Transverse colon (tissue), 4 donors: ENCODE data around the gene NPAT. TPM values are rescaled to one million over a fixed set of nuclear protein-coding genes. Genes with fewer than 3 reads are reported as not detected.
"Not testable (repeated sequence)": the region's sequence is repeated elsewhere in the genome, so short reads cannot be mapped to it uniquely, and the experiment has no call there.

Experiments
- DNase-seq: peaks from one replicate; pipeline ENCODE4 v3.0.0-alpha.2; 2019
- H3K27ac ChIP-seq, 4 donors: fragments of 200-600 bp; sonication (generic); 2 replicates each; pipeline ENCODE4 v1.5.1; 2016 to 2018; ENCODE audit warnings: inconsistent platforms in 4 of 4
- H3K27me3 ChIP-seq: fragments of 200-600 bp; sonication (generic); 2 replicates; pipeline ENCODE4 v1.5.1; 2017; ENCODE audit warnings: inconsistent platforms
- H3K36me3 ChIP-seq, 4 donors: fragments of 200-600 bp; sonication (generic); 2 replicates each; pipeline ENCODE4 v1.5.1; 2017 to 2019; ENCODE audit warnings: inconsistent platforms in 4 of 4
- H3K4me1 ChIP-seq, 4 donors: fragments of 200-600 bp; sonication (generic); 2 replicates each; pipeline ENCODE4 v1.5.1; 2017 to 2020; ENCODE audit warnings: inconsistent platforms in 4 of 4
- H3K4me3 ChIP-seq, 4 donors: fragments of 200-600 bp; sonication (generic); 1 replicate in 1 of 4; 2 replicates in 3 of 4; pipeline versions ENCODE4 v1.5.1 to v1.6.1; 2017 to 2019; ENCODE audit warnings: inconsistent platforms in 4 of 4
- H3K9me3 ChIP-seq, 2 donors: fragments of 200-600 bp; sonication (generic); 2 replicates each; pipeline ENCODE4 v1.5.1; 2017 to 2019; ENCODE audit warnings: inconsistent platforms in 2 of 2
- EP300 ChIP-seq: sonication (generic); formaldehyde crosslinking; IDR thresholded peaks from one replicate; pipeline ENCODE4 v1.6.1; 2017; ENCODE audit warnings: antibody characterized with exemption, low read depth
- POLR2A ChIP-seq: fragments of 450-650 bp; IDR thresholded peaks from one replicate; pipeline ENCODE4 v1.6.1; 2016; ENCODE audit warnings: antibody characterized with exemption, mild to moderate bottlenecking, moderate library complexity
- POLR2AphosphoS5 ChIP-seq, 3 donors: sonication (generic); formaldehyde crosslinking; IDR thresholded peaks; one replicate each; pipeline ENCODE4 v1.6.1; 2016; ENCODE audit warnings: antibody characterized with exemption in 3 of 3
- WGBS, 2 donors: methylation state at CpG; one replicate each; pipeline ENCODE4 v1.1.5; 2018; ENCODE audit warnings: low coverage in 1 of 2; 5-methylcytosine and 5-hydroxymethylcytosine counted together
- in situ Hi-C, 4 donors: fragments of 200-750 bp; cut with MboI; loops; one replicate each; pipeline versions ENCODE4 v1.15.0 to v1.15.1; 2017; ENCODE audit warnings: low sequenced_read_pairs in 3 of 4, low pct_ligation_motif_present in 1 of 4, low pct_unique_long_range_greater_than_20kb in 1 of 4
- intact Hi-C: fragments of 100-400 bp; cut with DNase I; formaldehyde crosslinking; loops from one replicate; pipeline ENCODE4 v1.15.1; 2023; ENCODE audit warnings: low total_unique reads
- total RNA-seq, 4 donors: library from RNA; depleted of rRNA; stranded (reverse); fragments of >200 nt; gene quantifications; one replicate each; pipeline ENCODE4 v1.1.0, GENCODE V29; 2016
- TF ChIP-seq, protein P1 (sequence below), 5 experiments: fragments of 200-600 bp in 3 of 5; fragments of 450-650 bp in 2 of 5; sonication (generic) in 3 of 5; IDR thresholded peaks; 1 replicate in 2 of 5; 2 replicates in 3 of 5; pipeline ENCODE4 v1.5.1; 2016 to 2017; ENCODE audit warnings: antibody characterized with exemption in 5 of 5, inconsistent platforms in 3 of 5, mild to moderate bottlenecking in 2 of 5, moderate library complexity in 1 of 5

NPAT gene
- total RNA-seq, 4 donors from 2014 or later: 10.5 to 19.5 (median 13.9) TPM

DNA sequence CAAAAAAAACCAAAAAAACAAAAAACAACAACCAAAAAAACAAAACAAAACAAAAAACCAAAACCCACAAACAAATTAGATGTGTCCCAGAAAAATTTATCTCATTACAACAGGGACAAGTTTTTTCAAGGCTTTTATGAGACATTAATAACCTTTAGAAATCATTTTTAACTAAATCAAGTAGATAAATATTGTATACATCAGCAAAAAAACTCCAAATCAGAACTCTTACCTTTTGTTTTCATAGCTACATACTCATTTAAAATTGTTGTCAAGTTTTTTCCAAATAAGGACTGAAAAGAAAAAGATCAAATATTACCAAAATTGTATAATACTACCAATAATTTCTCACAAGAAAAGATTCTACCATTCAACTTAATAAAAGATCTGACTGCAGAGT is 28.7 kb downstream of the NPAT start:
- Histone ChIP-seq H3K9me3 (no peaks in the 10 kb centered on the region), H3K36me3 (peaks cover 0 to 65% (median 10%) of the 10 kb centered on the region in 4 donors), H3K27ac (no peak overlapping the region), H3K4me1 (no peaks in the 10 kb centered on the region), H3K4me3 (no peak overlapping the region), H3K27me3 (no peaks in the 10 kb centered on the region)
- no peak for DNase-seq
- intact Hi-C loops (no loop called here), in situ Hi-C loops (no loop called here)
- no peak for TF ChIP-seq EP300
- TF ChIP-seq, protein P1, sequence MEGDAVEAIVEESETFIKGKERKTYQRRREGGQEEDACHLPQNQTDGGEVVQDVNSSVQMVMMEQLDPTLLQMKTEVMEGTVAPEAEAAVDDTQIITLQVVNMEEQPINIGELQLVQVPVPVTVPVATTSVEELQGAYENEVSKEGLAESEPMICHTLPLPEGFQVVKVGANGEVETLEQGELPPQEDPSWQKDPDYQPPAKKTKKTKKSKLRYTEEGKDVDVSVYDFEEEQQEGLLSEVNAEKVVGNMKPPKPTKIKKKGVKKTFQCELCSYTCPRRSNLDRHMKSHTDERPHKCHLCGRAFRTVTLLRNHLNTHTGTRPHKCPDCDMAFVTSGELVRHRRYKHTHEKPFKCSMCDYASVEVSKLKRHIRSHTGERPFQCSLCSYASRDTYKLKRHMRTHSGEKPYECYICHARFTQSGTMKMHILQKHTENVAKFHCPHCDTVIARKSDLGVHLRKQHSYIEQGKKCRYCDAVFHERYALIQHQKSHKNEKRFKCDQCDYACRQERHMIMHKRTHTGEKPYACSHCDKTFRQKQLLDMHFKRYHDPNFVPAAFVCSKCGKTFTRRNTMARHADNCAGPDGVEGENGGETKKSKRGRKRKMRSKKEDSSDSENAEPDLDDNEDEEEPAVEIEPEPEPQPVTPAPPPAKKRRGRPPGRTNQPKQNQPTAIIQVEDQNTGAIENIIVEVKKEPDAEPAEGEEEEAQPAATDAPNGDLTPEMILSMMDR (IDR thresholded peaks at IDR 0.05): no peak
- TF ChIP-seq POLR2AphosphoS5 (IDR thresholded peaks at IDR 0.05): no peak
- no peak for TF ChIP-seq POLR2A

GRCh38 chr11:108177570-108177969 is 44.9 kb downstream of the NPAT start:
- 70 to 87% methylated on average over 3 to 5 of the region's 5 CpGs for WGBS, 2 donors
- in situ Hi-C loops (no loop called here), intact Hi-C loops (no loop called here)
- no peak overlapping the region for H3K4me3 ChIP-seq
- no peak overlapping the region for H3K27ac ChIP-seq
- no peaks in the 10 kb centered on the region for H3K9me3 ChIP-seq
- H3K4me1 ChIP-seq: no peaks in the 10 kb centered on the region
- H3K36me3 ChIP-seq: peaks cover 0 to 36% (median 10%) of the 10 kb centered on the region in 4 donors
- no peak for DNase-seq
- no peaks in the 10 kb centered on the region for H3K27me3 ChIP-seq
- TF ChIP-seq POLR2AphosphoS5 (IDR thresholded peaks at IDR 0.05) (no peak), EP300 (no peak), POLR2A (no peak)
- TF ChIP-seq, protein P1 (IDR thresholded peaks at IDR 0.05): no peak

DNA sequence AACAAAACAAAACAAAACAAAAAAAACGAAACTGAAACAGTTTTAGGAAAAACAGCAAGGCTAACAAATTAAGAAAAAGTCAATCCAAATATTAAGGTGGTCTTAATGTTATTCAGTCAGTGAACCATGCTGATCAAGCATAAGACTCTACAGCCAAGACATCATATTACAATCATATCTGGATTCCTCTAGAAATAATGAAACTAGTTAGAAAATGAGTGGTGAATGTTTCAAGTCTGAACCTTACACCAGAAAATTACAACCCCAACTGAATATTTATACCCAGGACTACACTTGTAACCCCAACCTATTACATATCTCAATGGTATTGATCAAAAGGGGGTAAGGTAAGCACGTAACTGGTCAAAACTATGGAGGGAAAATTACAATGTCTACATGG is 52.3 kb downstream of the NPAT start:
- 50 to 68% methylated on average over 1 to 2 of the region's 2 CpGs for WGBS, 2 donors
- no peak overlapping the region for H3K4me3 ChIP-seq
- in situ Hi-C loops: no loop called here
- no peak overlapping the region for H3K27ac ChIP-seq
- H3K9me3 ChIP-seq: no peaks in the 10 kb centered on the region
- H3K36me3 ChIP-seq: peaks cover 0 to 42% (median 19%) of the 10 kb centered on the region in 4 donors
- H3K4me1 ChIP-seq: no peaks in the 10 kb centered on the region
- intact Hi-C loops: no loop called here
- TF ChIP-seq, protein P1 (IDR thresholded peaks at IDR 0.05): no peak
- TF ChIP-seq POLR2AphosphoS5 (IDR thresholded peaks at IDR 0.05): no peak
- TF ChIP-seq POLR2A: no peak
- TF ChIP-seq EP300: no peak
- no peaks in the 10 kb centered on the region for H3K27me3 ChIP-seq
- DNase-seq: no peak

- H3K4me3 ChIP-seq: no peak overlapping the region
- no peak for DNase-seq
- TF ChIP-seq EP300: no peak
- no peak for TF ChIP-seq POLR2AphosphoS5 (IDR thresholded peaks at IDR 0.05)
- no peak for TF ChIP-seq POLR2A
- TF ChIP-seq, protein P1 (IDR thresholded peaks at IDR 0.05): no peak
- H3K27me3 ChIP-seq: no peaks in the 10 kb centered on the region
- intact Hi-C loops (no loop called here), in situ Hi-C loops (no loop called here)
- no peak overlapping the region for H3K27ac ChIP-seq
- no peaks in the 10 kb centered on the region for H3K9me3 ChIP-seq
- peaks cover 0 to 7% (median 0%) of the 10 kb centered on the region in 4 donors for H3K4me1 ChIP-seq
- peaks cover 0 to 39% (median 17%) of the 10 kb centered on the region in 4 donors for H3K36me3 ChIP-seq
These were observed 54.8 kb downstream of the NPAT start for GRCh38 chr11:108167624-108168023.

DNA sequence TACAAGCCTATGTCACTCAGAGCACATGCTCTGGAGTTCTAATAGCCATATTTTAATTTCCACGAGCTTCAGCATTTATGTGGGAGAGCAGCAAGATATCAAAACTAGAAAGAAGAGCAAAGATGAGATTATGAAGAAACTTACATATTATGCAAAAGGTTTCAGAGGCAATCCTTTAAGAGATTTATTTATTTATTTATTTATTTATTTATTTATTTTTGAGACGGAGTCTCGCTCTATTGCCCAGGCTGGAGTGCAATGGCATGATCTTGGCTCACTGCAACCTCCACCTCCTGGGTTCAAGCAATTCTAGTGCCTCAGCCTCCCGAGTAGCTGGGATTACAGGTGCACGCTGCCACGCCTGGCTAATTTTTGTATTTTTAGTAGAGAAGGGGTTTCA is 59.6 kb downstream of the NPAT start:
- in situ Hi-C loops, H3K27me3 ChIP-seq, intact Hi-C loops, H3K9me3 ChIP-seq, H3K4me1 ChIP-seq, H3K27ac ChIP-seq, H3K4me3 ChIP-seq, DNase-seq: not testable (repeated sequence)
- 81 to 92% methylated on average over 1 to 6 of the region's 6 CpGs for WGBS, 2 donors
- H3K36me3 ChIP-seq: peaks cover 0 to 60% (median 17%) of the 10 kb centered on the region in 4 donors
